GM12873 (cell line): ENCODE results near the gene PPIB.

ENCODE experiments used
- CTCF ChIP-seq: IDR thresholded peaks from 2 replicates; pipeline ENCODE4 v1.5.1; 2012; ENCODE audit warnings: low read depth, mild to moderate bottlenecking, moderate library complexity, low read length, control low read depth; ENCODE audit not compliant: insufficient read depth; ENCODE audit errors: missing control alignments

PPIB gene

GRCh38 chr15:64132217-64132616, 30.6 kb downstream of the PPIB start:
- no peak for TF ChIP-seq CTCF

- no peak for TF ChIP-seq CTCF
Measured at GRCh38 chr15:64131547-64131946, 31.3 kb downstream of the PPIB start.

- no peak for TF ChIP-seq CTCF
Measured at GRCh38 chr15:64130159-64130558, 32.7 kb downstream of the PPIB start.

DNA sequence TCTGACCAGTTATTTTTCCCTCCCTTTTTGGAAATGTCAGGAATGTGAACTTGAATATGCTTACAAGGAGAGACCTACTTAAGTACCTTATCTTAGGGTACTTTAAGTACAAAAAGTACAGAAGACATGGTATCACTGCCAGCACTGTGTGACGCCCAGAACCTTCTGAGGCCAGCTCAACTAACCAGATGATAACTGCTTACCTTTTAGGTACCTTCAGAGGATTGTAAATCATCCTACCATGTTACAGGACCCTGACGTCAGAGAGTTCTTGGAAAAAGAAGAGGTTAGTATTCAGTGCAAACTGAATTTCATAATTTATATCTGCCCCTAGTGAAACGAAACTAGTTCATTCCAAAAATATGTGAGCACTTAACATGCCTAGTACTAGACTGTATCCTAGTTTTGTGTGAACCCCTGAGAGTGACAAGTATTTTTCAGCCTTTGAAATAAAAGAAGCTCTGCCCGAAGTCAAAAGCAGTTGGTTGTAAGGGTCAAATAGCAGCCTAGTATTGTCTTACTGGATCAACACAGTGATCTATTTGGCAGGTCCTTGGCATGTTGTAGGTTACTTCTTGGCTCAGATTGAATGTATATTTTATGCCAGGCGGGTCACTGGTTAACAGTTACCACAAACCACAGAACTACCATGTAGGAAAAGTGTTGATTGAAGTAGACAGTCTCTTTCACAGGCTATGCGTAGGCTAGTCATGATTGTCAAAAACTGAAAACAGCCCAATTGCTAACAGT, 35.1 kb downstream of the PPIB start:
- TF ChIP-seq CTCF: no peak

DNA sequence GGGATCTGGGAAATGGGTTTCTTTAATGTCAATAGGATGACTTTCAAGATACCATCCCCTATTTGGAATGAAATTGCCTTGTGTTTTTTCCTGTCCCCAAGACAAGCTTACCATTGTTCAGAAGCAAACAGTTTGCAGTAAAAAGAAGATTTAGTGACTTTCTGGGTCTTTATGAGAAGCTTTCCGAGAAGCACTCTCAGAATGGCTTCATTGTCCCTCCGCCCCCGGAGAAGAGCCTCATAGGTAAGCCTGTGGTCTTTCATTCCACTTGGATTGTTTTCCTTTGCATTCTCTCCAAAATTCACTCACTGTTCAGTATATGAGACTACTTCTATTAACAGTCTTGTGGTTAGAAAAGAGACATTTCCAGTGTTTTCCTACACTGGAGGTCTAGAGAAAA, 36.8 kb downstream of the PPIB start:
- no peak for TF ChIP-seq CTCF

DNA sequence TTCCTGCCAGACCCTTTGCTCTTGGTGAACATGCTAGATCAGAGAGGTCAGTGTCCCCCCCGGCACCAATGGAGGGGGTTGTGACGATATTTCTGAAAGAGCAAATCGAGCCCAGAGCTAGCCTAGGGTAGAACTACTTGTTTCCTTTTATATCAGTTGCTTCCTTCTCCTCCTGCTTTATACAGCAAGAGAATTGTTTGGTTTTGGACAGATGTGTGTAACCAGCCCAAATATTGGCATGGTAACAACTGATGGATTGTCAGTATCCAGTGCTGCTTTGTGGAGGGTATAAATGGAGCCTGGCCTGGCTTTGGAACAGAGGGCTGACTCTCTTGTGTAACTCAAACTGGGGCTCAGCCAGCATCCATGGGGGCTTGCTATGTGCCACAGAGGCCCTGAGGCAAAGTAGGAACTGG, 39.9 kb downstream of the PPIB start:
- TF ChIP-seq CTCF: no peak

DNA sequence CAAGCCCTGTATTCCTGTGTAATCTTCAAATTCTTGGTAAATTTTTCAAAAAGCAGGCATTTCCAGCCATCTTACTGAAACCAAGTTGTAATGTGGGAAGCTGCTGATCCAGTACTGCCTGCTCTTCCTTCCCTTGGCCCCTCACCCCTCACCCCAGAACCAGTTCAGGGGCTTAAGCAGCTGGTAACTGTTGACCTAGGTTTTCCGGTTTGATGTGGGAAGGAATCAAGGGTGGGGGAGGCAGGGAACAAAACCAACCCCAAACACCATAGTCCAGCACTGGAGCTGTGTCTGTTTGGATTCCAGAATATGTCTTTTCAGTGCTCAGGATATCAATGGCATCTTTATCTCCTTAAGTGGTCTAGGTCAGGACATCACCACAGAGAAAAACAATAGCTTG, 40.4 kb downstream of the PPIB start:
- TF ChIP-seq CTCF: no peak

- no peak for TF ChIP-seq CTCF
Measured at GRCh38 chr15:64121614-64122013, 41.2 kb downstream of the PPIB start.
